GM18517 (cell line): ENCODE results near the gene EPS8.
A peak's percentile ranks its signal among the peaks of the same experiment; 100 is the strongest.

Experiments used
- ATAC-seq: cut with Tn5 transposase; IDR thresholded peaks from one replicate; pipeline ENCODE4 v1.9.1; 2021; ENCODE audit warnings: mild to moderate bottlenecking, moderate library complexity; ENCODE audit not compliant: unreplicated experiment

Gene EPS8

GRCh38 chr12:15789220-15790171, at the start of gene EPS8:
Gene EPS8 (minus strand): TSS chr12:15789388. CDS start chr12:15682951, 106,437 bp downstream.
- peak; percentile 76 for ATAC-seq

DNA sequence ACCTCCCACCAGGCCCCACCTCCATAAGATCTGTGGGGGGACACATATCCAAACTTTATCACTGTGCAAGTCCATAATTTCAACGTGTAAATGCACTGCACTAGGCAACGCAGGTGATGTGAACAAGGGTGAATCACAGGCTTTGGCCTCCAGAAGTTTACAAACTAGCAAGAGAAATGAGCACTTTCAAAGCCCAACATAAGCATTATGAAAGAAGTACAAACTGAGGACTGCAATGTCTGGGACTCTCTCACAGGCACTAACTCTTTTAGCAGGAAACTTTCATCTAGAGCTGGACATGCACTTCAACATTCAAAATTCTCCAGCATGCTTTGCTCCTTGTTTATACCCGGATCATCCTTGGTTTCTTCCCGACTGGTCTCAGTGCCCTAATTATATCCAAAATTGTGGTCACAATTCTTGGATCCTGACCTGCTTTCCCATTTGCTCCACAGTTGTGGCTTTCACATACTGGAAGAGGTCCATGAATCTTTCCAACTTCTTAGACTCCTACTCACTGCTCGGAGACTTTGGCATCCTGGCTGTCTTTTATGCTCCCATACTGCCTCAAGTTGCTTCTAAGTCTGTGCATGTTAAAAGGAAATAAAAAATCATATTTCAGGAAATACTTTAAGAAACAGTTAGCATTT, 48.1 kb upstream of the EPS8 start:
- ATAC-seq = no peak

- ATAC-seq = no peak
Observed at GRCh38 chr12:15834575-15834974, 45.4 kb upstream of the EPS8 start.

- ATAC-seq = no peak
Observed at GRCh38 chr12:15831315-15831978, 42.3 kb upstream of the EPS8 start.

GRCh38 chr12:15830538-15830937, 41.4 kb upstream of the EPS8 start:
- ATAC-seq = no peak

DNA sequence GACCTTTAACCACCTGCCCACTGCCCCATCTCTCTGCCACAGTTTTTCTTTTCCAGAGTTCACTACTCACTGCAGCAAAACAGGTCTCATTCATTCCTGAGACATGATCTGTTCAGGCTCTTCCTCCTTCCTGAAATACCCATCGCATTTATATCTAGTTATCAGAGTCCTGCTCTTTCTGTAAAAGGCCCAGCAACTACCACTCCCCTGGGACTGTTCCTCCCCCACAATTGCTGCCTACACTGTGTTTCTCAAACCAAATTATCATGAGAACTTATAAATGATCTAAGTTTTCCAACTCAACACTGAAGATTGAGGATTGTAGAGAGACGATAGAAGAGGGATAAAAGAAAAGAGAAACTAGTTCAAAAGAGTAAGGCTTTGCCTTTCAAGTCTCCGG, 40.8 kb upstream of the EPS8 start:
- ATAC-seq = no peak

GRCh38 chr12:15829255-15829654, 40.1 kb upstream of the EPS8 start:
- no peak for ATAC-seq

- ATAC-seq = no peak
Observed at GRCh38 chr12:15827136-15827535, 37.9 kb upstream of the EPS8 start.

DNA sequence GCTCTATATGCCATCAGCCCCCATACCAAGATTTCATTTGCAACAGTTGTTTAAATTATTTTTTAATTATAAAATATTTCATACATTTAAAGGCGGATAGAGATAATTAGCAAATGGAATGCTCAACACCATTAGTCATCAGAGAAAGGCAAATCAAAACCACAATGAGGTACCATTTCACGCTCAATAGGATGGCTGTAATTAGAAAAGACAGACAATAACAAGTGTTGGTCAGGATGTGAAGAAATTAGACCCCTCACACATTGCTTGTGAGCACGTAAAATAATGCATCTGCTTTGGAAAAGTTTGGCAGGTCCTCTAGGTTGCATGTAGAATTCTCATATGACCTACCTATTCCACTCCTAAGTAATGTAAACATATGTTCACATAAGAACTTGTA, 35.3 kb upstream of the EPS8 start:
- no peak for ATAC-seq

DNA sequence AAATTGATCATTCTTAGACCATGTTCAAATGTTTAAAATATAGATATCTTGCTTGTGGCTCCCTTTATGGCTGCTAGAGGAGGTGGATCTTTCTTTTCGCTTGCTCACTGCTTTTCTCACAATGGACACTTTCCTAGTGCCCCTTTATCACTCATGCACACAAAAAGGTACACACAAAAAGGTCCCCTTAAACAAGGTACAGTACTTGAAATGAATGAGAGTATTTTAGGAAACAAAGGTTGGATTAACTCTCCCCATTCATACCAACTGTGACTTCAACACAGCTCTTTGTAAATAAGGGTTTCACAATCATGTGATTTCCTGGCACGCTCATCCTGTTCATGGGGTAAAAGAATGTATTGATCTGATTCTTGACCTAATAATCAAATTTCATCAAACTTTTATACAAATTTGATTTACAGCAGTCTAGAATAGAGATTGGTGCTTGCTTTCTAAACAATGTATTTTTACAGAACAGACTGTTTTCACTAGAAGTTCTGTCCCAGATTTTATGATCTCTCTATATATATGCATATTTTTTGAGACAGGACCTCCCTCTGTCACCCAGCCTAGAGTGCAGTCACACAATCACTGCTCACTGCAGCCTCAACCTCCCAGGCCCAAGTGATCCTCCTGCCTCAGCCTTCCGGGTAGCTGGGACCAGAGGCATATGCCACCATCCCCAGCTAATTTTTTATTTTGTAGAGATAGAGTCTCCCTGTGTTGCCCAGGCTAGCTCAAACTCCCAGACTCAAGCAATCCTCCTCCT, 34.4 kb upstream of the EPS8 start:
- ATAC-seq = no peak

DNA sequence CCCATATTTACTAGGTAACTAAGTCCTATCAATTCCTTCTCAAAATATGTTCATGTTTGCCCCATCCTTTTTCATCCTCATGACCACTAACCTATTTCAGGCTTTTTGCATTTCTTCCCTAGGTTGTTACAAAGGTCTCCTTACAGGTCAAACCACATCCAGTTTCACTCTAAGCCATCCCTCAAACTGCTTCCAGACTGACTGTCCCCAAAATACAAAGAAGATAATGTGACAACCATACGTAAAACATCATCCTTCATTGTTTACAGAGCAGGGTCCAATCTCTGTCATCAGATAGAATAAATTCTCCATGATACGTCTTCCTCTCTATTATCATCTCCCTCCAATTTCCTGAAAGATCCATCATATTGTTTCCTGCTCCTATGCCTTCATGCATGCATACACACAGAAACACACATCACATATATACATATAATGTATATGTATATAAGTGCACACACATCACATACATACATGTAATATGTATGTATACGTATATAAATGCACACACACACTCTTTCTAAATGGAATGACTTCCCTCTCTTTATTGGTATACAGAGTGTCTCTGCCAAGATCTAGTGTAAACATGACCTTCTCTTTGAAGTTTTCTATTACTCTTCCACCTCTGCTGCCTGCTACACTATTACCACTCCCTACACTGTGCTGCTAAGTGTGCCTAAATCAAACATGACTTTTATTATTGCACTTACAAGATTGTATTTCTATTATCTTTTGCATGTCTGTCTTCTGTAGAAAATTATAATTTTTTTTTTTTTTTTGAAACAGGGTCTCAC, 30.7 kb upstream of the EPS8 start:
- no peak for ATAC-seq

- ATAC-seq = no peak
Observed at GRCh38 chr12:15818418-15818817, 29.2 kb upstream of the EPS8 start.

GRCh38 chr12:15815730-15816129, 26.5 kb upstream of the EPS8 start:
- ATAC-seq = no peak

- no peak for ATAC-seq
Observed at GRCh38 chr12:15811214-15812127, 22.3 kb upstream of the EPS8 start.

- no peak for ATAC-seq
Observed at GRCh38 chr12:15808652-15809051, 19.5 kb upstream of the EPS8 start.

DNA sequence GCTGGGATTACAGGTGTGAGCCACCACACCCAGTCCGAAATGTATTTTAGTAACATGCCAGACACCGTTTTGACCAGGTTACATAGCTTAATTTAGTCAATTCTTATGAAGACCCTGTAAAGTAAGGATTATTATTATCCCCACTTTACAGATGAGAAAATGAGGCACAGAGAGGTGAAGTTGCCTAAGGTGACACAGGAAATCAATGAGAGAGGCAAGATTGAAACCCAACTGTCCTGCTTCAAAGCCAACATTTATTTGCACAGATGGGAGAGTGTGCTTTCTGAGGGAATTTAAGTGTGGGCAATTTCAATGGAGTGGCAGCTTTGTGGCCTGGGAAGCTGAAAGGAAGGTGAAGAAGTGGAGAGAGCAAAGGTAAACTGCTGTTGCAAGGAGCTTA, 19.1 kb upstream of the EPS8 start:
- no peak for ATAC-seq

DNA sequence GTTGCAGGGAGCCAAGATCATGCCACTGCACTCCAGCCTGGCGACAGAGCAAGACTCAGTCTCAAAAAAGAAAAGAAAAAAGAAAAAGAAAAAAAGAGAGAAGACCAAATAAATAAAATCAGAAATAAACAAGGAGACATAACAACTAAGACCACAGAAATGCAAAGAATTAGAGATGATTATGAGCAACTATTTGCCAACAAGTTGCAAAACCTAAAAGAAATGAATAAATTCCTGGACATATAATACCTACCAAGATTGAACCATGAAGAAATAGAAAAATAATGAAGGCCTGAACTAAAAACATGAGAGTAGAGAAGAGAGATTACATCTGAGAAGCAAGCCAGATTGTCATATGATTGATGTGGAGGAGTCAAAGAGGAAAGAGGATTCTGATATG, 17.6 kb upstream of the EPS8 start:
- ATAC-seq = no peak

DNA sequence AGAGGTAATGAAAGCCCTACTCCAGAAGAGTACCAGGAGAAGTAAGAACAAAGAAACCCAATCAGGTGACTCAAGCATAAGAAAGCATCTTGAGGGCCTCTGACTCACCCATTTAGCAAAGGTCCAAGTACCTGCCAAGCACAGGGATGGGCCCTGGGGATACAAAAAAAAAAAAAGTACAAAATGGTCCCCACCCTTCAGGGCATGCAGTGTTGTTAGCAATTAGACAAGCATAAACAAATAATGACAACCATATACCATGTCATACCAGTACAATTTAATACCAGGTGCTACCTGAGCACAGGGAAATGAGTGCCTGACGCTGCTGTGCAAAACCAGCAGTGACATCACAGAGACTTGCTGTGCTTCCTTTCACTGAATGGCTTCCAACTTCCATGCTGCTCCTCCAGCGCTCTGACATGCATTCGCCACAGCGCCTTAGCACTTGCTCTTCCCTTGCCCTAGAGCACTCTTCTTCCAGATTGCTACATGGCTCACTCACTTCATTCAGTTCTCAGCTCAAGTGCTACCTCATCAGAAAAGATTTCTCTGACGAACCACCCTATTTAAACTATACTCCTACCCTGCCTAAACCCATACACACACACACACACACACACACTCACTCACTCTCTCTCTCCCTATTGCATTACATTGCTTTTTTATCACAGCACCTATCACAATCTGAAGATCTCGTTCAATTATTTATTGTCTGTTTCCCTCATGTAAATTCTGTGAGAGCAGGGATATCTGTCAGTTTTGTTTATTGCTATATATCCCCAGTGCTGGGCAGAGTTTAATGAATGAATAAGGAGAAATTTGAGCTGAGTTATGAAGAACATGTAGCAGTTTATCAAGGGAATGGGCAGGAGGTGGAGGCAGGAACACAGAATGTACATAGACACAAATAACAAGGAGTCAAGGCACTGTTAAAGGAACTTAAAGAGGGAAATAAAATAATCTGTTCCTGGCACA, 12.9 kb upstream of the EPS8 start:
- ATAC-seq = no peak
